ENCODE data around the gene KPNA3. TPM values are rescaled to one million over a fixed set of nuclear protein-coding genes. Genes with fewer than 3 reads are reported as not detected.

KPNA3 gene
- polyA plus RNA-seq, 3 donors, result 31.2 to 32.3 (median 31.6) TPM

Other genes starting within 250 kb of the KPNA3 start
- 10 to 100 TPM; 36.7 to 45.8 (median 45.4) TPM for gene RCBTB1, start 207.1 kb downstream of the KPNA3 start, polyA plus RNA-seq (ENCODE audit: insufficient read length in 3 of 3)
- gene ARL11, start 164.2 kb downstream of the KPNA3 start, polyA plus RNA-seq (ENCODE audit: insufficient read length in 3 of 3), result under 1 TPM; 0.30 to 0.41 (median 0.30) TPM
- 10 to 100 TPM; 47.4 to 55.2 (median 49.3) TPM for gene EBPL, start 101.2 kb downstream of the KPNA3 start, polyA plus RNA-seq (ENCODE audit: insufficient read length in 3 of 3)
- 10 to 100 TPM; 10.7 to 11.9 (median 11.3) TPM for gene SPRYD7, start 143.7 kb upstream of the KPNA3 start, polyA plus RNA-seq (ENCODE audit: insufficient read length in 3 of 3)
- 10 to 100 TPM; 42.4 to 51.1 (median 48.0) TPM for gene TRIM13, start 204.4 kb upstream of the KPNA3 start, polyA plus RNA-seq (ENCODE audit: insufficient read length in 3 of 3)
- gene KCNRG, start 222.8 kb upstream of the KPNA3 start, polyA plus RNA-seq (ENCODE audit: insufficient read length in 3 of 3), result 1 to 10 TPM; 1.6 to 3.0 (median 2.3) TPM